Esophagus (tissue), 2 donors: ENCODE data around the gene TMEM11. TPM values are rescaled to one million over a fixed set of nuclear protein-coding genes. Genes with fewer than 3 reads are reported as not detected.

Experiments
- H3K27ac ChIP-seq, 2 donors: one replicate each; pipeline ENCODE4 v1.5.1; 2013; ENCODE audit warnings: low read depth in 2 of 2, mild to moderate bottlenecking in 2 of 2, inconsistent platforms in 1 of 2, low read length in 1 of 2, moderate library complexity in 1 of 2
- H3K27me3 ChIP-seq, 2 donors: one replicate each; pipeline ENCODE4 v1.6.1; 2013; ENCODE audit warnings: low read length in 2 of 2, control low read depth in 1 of 2, mild to moderate bottlenecking in 1 of 2; ENCODE audit not compliant: insufficient read depth in 2 of 2, control insufficient read depth in 1 of 2
- H3K36me3 ChIP-seq, 2 donors: one replicate each; pipeline ENCODE4 v1.6.1; 2013; ENCODE audit warnings: low read length in 1 of 2; ENCODE audit not compliant: control insufficient read depth in 2 of 2, insufficient read depth in 2 of 2
- H3K4me1 ChIP-seq, 2 donors: one replicate each; pipeline ENCODE4 v1.6.1; 2013; ENCODE audit warnings: low read length in 1 of 2; ENCODE audit not compliant: control insufficient read depth in 2 of 2, insufficient read depth in 2 of 2
- H3K4me3 ChIP-seq, 2 donors: one replicate each; pipeline ENCODE4 v1.5.1; 2013; ENCODE audit warnings: low read length in 2 of 2, mild to moderate bottlenecking in 2 of 2, low read depth in 1 of 2, moderate library complexity in 1 of 2
- H3K9me3 ChIP-seq, 2 donors: one replicate each; pipeline ENCODE4 v1.6.1; 2013; ENCODE audit warnings: mild to moderate bottlenecking in 2 of 2, low read depth in 1 of 2, low read length in 1 of 2, moderate library complexity in 1 of 2; ENCODE audit not compliant: control insufficient read depth in 2 of 2, insufficient read depth in 1 of 2
- WGBS, 2 donors: extraction: QIAGEN DNeasy Blood & Tissue Kit; methylation state at CpG; one replicate each; pipeline ENCODE4 v1.1.7; 2013; 5-methylcytosine and 5-hydroxymethylcytosine counted together
- polyA plus RNA-seq, 2 donors: library from polyadenylated mRNA; stranded (reverse); fragments of 200-250 nt; gene quantifications; one replicate each; pipeline ENCODE4 v1.2.3, GENCODE V29; 2013
- donor health status: healthy with polysubstance abuse.
- donor health status: Bipolar disorder and iron deficiency.

The TMEM11 gene
- polyA plus RNA-seq, 2 donors, result 28.0 TPM

- no peaks in the 10 kb centered on the region for H3K9me3 ChIP-seq
- 46 to 55% methylated on average over 4 of the region's 4 CpGs for WGBS, 2 donors
- no peak overlapping the region for H3K27ac ChIP-seq
- no peaks in the 10 kb centered on the region for H3K27me3 ChIP-seq
- peaks cover 0 to 2% of the 10 kb centered on the region in 2 donors for H3K36me3 ChIP-seq
- peaks cover 2 to 7% of the 10 kb centered on the region in 2 donors for H3K4me1 ChIP-seq
- H3K4me3 ChIP-seq, result no peak overlapping the region
Measured at GRCh38 chr17:21250854-21251253, 36.9 kb upstream of the TMEM11 start.

- no peaks in the 10 kb centered on the region for H3K9me3 ChIP-seq
- no peaks in the 10 kb centered on the region for H3K27me3 ChIP-seq
- peaks cover 0 to 2% of the 10 kb centered on the region in 2 donors for H3K36me3 ChIP-seq
- H3K27ac ChIP-seq, result no peak overlapping the region
- WGBS, 2 donors, result 62 to 67% methylated on average over 7 of the region's 7 CpGs
- peaks cover 2 to 7% of the 10 kb centered on the region in 2 donors for H3K4me1 ChIP-seq
- no peak overlapping the region for H3K4me3 ChIP-seq
Measured at GRCh38 chr17:21249920-21250703, 36.2 kb upstream of the TMEM11 start.

- Histone ChIP-seq H3K9me3 (no peaks in the 10 kb centered on the region), H3K4me3 (no peak overlapping the region), H3K27me3 (no peaks in the 10 kb centered on the region), H3K4me1 (peaks cover 2 to 7% of the 10 kb centered on the region in 2 donors), H3K36me3 (peaks cover 0 to 2% of the 10 kb centered on the region in 2 donors), H3K27ac (no peak overlapping the region)
- WGBS, 2 donors, result 81 to 84% methylated on average over 12 of the region's 12 CpGs
Measured at GRCh38 chr17:21249086-21249795, 35.3 kb upstream of the TMEM11 start.

- H3K4me3 ChIP-seq, result no peak overlapping the region
- no peaks in the 10 kb centered on the region for H3K9me3 ChIP-seq
- H3K27ac ChIP-seq, result no peak overlapping the region
- H3K4me1 ChIP-seq, result peaks cover 0 to 2% of the 10 kb centered on the region in 2 donors
- H3K36me3 ChIP-seq, result peaks cover 0 to 3% of the 10 kb centered on the region in 2 donors
- 65 to 77% methylated on average over 4 of the region's 4 CpGs for WGBS, 2 donors
- H3K27me3 ChIP-seq, result no peaks in the 10 kb centered on the region
Measured at GRCh38 chr17:21248500-21248899, 34.5 kb upstream of the TMEM11 start.

GRCh38 chr17:21247552-21248258, 33.7 kb upstream of the TMEM11 start:
- H3K4me1 ChIP-seq, result peaks cover 0 to 2% of the 10 kb centered on the region in 2 donors
- H3K27me3 ChIP-seq, result no peaks in the 10 kb centered on the region
- H3K27ac ChIP-seq, result no peak overlapping the region
- 79 to 80% methylated on average over 11 to 12 of the region's 12 CpGs for WGBS, 2 donors
- H3K9me3 ChIP-seq, result no peaks in the 10 kb centered on the region
- H3K4me3 ChIP-seq, result no peak overlapping the region
- H3K36me3 ChIP-seq, result peaks cover 0 to 3% of the 10 kb centered on the region in 2 donors

- Histone ChIP-seq H3K27me3 (no peaks in the 10 kb centered on the region), H3K4me3 (no peak overlapping the region), H3K27ac (no peak overlapping the region), H3K4me1 (peaks cover 0 to 2% of the 10 kb centered on the region in 2 donors), H3K36me3 (peaks cover 0 to 3% of the 10 kb centered on the region in 2 donors), H3K9me3 (no peaks in the 10 kb centered on the region)
- WGBS, 2 donors, result 92 to 94% methylated on average over 4 of the region's 4 CpGs
Measured at GRCh38 chr17:21246698-21247097, 32.7 kb upstream of the TMEM11 start.

GRCh38 chr17:21245639-21246084, 31.7 kb upstream of the TMEM11 start:
- Histone ChIP-seq H3K4me3 (no peak overlapping the region), H3K4me1 (no peaks in the 10 kb centered on the region)
- WGBS, 2 donors, result 78 to 80% methylated on average over 9 of the region's 9 CpGs

GRCh38 chr17:21243516-21244303, 29.7 kb upstream of the TMEM11 start:
- no peak overlapping the region for H3K4me3 ChIP-seq
- 73 to 74% methylated on average over 23 of the region's 23 CpGs for WGBS, 2 donors
- no peaks in the 10 kb centered on the region for H3K4me1 ChIP-seq
- H3K27me3 ChIP-seq, result no peaks in the 10 kb centered on the region
- no peak overlapping the region for H3K27ac ChIP-seq
- H3K9me3 ChIP-seq, result no peaks in the 10 kb centered on the region
- H3K36me3 ChIP-seq, result peaks cover 0 to 3% of the 10 kb centered on the region in 2 donors

More at GRCh38 chr17:21245639-21246084, 31.7 kb upstream of the TMEM11 start:
- Histone ChIP-seq H3K36me3 (peaks cover 0 to 3% of the 10 kb centered on the region in 2 donors), H3K9me3 (no peaks in the 10 kb centered on the region), H3K27me3 (no peaks in the 10 kb centered on the region), H3K27ac (no peak overlapping the region)
